Mesendoderm (in vitro differentiated cells): ENCODE data around the gene PDE9A.
A peak's percentile ranks its signal among the peaks of the same experiment; 100 is the strongest.

Source experiments
- DNase-seq: peaks from one replicate; pipeline ENCODE4 v3.0.0; 2013
- H2AK5ac ChIP-seq: 2 replicates; pipeline ENCODE4 v1.6.1; 2013; ENCODE audit warnings: low read length, inconsistent platforms
- H2BK120ac ChIP-seq: 2 replicates; pipeline ENCODE4 v1.6.1; 2013; ENCODE audit warnings: low read depth, mild to moderate bottlenecking, low read length, moderate library complexity, mixed read lengths
- H2BK15ac ChIP-seq: replicated peaks from 2 replicates; pipeline ENCODE4 v1.6.1; 2013; ENCODE audit warnings: low read depth, mild to moderate bottlenecking, moderate library complexity
- H2BK5ac ChIP-seq: 2 replicates; pipeline ENCODE4 v1.6.1; 2013; ENCODE audit warnings: low read length, inconsistent platforms
- H3K18ac ChIP-seq: 2 replicates; pipeline ENCODE4 v1.6.1; 2013; ENCODE audit warnings: mild to moderate bottlenecking, low read length, mixed read lengths
- H3K23ac ChIP-seq: one replicate; pipeline ENCODE4 v1.6.1; 2013; ENCODE audit warnings: low read length
- H3K27ac ChIP-seq: 2 replicates; pipeline ENCODE4 v1.5.1; 2013; ENCODE audit warnings: low read depth, mild to moderate bottlenecking, inconsistent platforms, low read length, moderate library complexity
- H3K27me3 ChIP-seq: 2 replicates; pipeline ENCODE4 v1.6.1; 2013; ENCODE audit warnings: low read length, control low read depth, mild to moderate bottlenecking, inconsistent platforms; ENCODE audit not compliant: insufficient read depth, poor library complexity
- H3K36me3 ChIP-seq: 2 replicates; pipeline ENCODE4 v1.6.1; 2013; ENCODE audit warnings: low read length, inconsistent platforms; ENCODE audit not compliant: control insufficient read depth, insufficient read depth
- H3K4ac ChIP-seq: one replicate; pipeline ENCODE4 v1.6.1; 2013; ENCODE audit warnings: low read depth, mild to moderate bottlenecking, low read length, moderate library complexity
- H3K4me1 ChIP-seq: 2 replicates; pipeline ENCODE4 v1.6.1; 2013; ENCODE audit warnings: low read depth, low read length, inconsistent platforms; ENCODE audit not compliant: control insufficient read depth
- H3K4me2 ChIP-seq: 2 replicates; pipeline ENCODE4 v1.6.1; 2013; ENCODE audit warnings: low read length
- H3K4me3 ChIP-seq: 2 replicates; pipeline ENCODE4 v1.5.1; 2013; ENCODE audit warnings: mild to moderate bottlenecking, low read length
- H3K56ac ChIP-seq: one replicate; pipeline ENCODE4 v1.6.1; 2013; ENCODE audit warnings: low read length
- H3K79me1 ChIP-seq: 2 replicates; pipeline ENCODE4 v1.6.1; 2013; ENCODE audit warnings: low read length, inconsistent platforms
- H3K79me2 ChIP-seq: 2 replicates; pipeline ENCODE4 v1.6.1; 2013; ENCODE audit warnings: mild to moderate bottlenecking, low read length; ENCODE audit not compliant: control insufficient read depth, insufficient read depth
- H3K9ac ChIP-seq: 2 replicates; pipeline ENCODE4 v1.6.1; 2013; ENCODE audit warnings: low read length, inconsistent platforms
- H4K5ac ChIP-seq: one replicate; pipeline ENCODE4 v1.6.1; 2013; ENCODE audit warnings: low read length
- H4K8ac ChIP-seq: one replicate; pipeline ENCODE4 v1.6.1; 2013; ENCODE audit warnings: low read depth, mild to moderate bottlenecking, control low read depth, low read length, moderate library complexity
- WGBS: extraction: QIAGEN DNeasy Blood & Tissue Kit; methylation state at CpG from one replicate; pipeline ENCODE4 v1.1.7; 2013; ENCODE audit warnings: low lambda C conversion rate, missing lambda C conversion rate; ENCODE audit not compliant: insufficient coverage; ENCODE audit errors: extremely low coverage; 5-methylcytosine and 5-hydroxymethylcytosine counted together

PDE9A gene

DNA sequence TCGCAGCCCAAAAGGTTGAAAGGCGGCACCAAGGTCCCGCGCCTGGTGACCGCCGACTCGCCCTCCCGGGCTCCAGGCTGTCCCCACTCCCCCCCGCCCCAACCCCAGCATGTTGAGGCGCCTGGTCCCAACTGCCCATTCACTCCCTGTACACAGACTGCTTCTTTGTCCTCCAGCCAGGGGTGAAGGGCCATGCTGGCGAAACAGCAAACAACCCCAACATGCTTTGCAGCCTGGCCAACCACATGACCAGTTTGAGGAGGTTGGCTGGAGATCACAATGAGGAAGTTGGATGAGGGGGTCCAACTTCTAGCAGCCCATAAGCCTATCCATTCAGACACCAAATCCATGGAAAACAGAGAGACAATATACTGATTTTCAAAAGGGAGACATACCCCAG, 13.5 kb downstream of the PDE9A start:
- no peak overlapping the region for H3K18ac ChIP-seq

DNA sequence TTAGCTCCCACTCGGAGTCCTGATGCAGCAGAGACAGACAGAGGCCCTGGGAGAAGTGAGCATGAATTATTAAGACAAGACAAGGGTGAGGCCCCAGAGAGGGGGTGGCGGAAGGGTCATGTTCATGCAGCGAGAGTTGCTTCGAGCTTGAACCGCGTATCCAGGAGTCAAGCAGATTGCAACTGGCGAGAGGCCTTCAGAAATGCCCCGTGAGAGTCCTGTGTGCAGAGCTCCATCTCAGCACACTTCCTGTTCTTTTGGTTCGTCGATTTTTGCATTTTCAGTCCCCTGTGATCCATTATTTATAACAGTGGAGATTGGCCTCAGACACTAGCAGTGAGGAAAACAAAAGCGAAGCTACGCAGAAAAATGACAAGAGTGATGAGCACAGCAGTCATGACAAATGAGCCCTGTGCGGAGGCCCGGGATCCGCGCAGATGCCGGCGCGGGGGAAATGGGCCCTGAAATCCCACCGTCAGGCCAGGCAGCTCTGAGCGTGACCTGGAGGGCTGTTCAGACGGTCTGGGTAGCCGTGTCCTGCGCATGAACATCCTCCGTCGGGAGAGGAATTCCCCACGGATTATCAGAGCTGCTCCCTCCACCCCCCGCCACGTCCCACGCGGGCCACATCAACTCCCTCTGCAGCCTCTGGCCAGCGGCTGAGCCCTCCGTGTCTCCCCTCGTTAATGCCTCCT, 15.0 kb downstream of the PDE9A start:
- Histone ChIP-seq H3K9ac (no peak overlapping the region), H3K56ac (no peak overlapping the region), H4K8ac (no peak overlapping the region), H4K5ac (no peak overlapping the region), H2BK15ac (no peak overlapping the region), H3K4ac (no peak overlapping the region), H3K4me1 (peaks cover 9% of the 10 kb centered on the region), H2AK5ac (no peak overlapping the region), H2BK5ac (no peak overlapping the region), H3K18ac (no peak overlapping the region), H3K36me3 (peaks cover 4% of the 10 kb centered on the region), H3K79me1 (peaks cover 32% of the 10 kb centered on the region), H3K79me2 (peaks cover 12% of the 10 kb centered on the region), H3K23ac (no peak overlapping the region), H3K27me3 (no peaks in the 10 kb centered on the region), H3K4me3 (no peak overlapping the region), H2BK120ac (no peak overlapping the region), H3K27ac (no peak overlapping the region), H3K4me2 (no peak overlapping the region)
- WGBS, result no CpG with 5 or more reads among the region's 34 CpGs
- no peak for DNase-seq

More for the DNA sequence above, 13.5 kb downstream of the PDE9A start:
- H3K4ac ChIP-seq, result no peak overlapping the region
- no peak overlapping the region for H3K23ac ChIP-seq
- no peak overlapping the region for H2BK5ac ChIP-seq
- H2BK120ac ChIP-seq, result no peak overlapping the region
- no peak overlapping the region for H4K5ac ChIP-seq
- H3K4me3 ChIP-seq, result no peak overlapping the region
- H4K8ac ChIP-seq, result no peak overlapping the region
- peaks cover 22% of the 10 kb centered on the region for H3K79me2 ChIP-seq
- no peak overlapping the region for H3K4me2 ChIP-seq
- H3K56ac ChIP-seq, result no peak overlapping the region
- H2AK5ac ChIP-seq, result no peak overlapping the region
- peaks cover 33% of the 10 kb centered on the region for H3K79me1 ChIP-seq
- H3K36me3 ChIP-seq, result peaks cover 11% of the 10 kb centered on the region
- H3K27me3 ChIP-seq, result no peaks in the 10 kb centered on the region
- H3K27ac ChIP-seq, result no peak overlapping the region
- WGBS, result no CpG with 5 or more reads among the region's 11 CpGs
- H2BK15ac ChIP-seq, result no peak overlapping the region
- no peak overlapping the region for H3K9ac ChIP-seq
- H3K4me1 ChIP-seq, result no peaks in the 10 kb centered on the region
- DNase-seq, result no peak

DNA sequence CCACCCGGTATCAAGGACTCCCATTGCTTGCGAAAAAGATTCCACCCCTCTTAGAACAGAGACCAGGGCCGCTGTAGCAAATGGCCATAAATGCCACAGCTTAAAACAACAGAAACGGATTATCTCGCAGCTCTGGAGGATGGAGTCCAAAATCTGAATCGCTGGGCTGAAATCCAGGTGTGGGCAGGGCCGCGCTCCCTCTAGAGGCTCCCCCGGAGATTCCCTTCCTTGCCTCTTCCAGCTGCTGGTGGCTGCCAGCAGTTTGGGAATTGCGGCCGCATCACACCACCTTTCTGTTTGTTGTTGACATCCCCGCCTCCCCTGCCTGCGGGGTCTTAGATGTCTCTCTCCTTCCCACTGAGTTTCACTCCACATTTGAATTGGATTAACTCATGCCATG, 15.6 kb downstream of the PDE9A start:
- Histone ChIP-seq H3K4me3 (no peak overlapping the region), H3K56ac (no peak overlapping the region), H3K4ac (no peak overlapping the region), H4K8ac (no peak overlapping the region), H2AK5ac (no peak overlapping the region), H3K18ac (no peak overlapping the region), H4K5ac (no peak overlapping the region), H3K27me3 (no peaks in the 10 kb centered on the region), H3K79me1 (peaks cover 33% of the 10 kb centered on the region), H3K4me2 (no peak overlapping the region), H2BK15ac (no peak overlapping the region), H2BK5ac (no peak overlapping the region), H3K36me3 (peaks cover 4% of the 10 kb centered on the region), H3K23ac (no peak overlapping the region), H3K4me1 (peaks cover 12% of the 10 kb centered on the region), H3K9ac (no peak overlapping the region), H3K27ac (no peak overlapping the region), H3K79me2 (peaks cover 12% of the 10 kb centered on the region), H2BK120ac (no peak overlapping the region)
- DNase-seq, result peak; percentile 85
- whole genome bisulfite sequencing, result no CpG with 5 or more reads among the region's 13 CpGs

DNA sequence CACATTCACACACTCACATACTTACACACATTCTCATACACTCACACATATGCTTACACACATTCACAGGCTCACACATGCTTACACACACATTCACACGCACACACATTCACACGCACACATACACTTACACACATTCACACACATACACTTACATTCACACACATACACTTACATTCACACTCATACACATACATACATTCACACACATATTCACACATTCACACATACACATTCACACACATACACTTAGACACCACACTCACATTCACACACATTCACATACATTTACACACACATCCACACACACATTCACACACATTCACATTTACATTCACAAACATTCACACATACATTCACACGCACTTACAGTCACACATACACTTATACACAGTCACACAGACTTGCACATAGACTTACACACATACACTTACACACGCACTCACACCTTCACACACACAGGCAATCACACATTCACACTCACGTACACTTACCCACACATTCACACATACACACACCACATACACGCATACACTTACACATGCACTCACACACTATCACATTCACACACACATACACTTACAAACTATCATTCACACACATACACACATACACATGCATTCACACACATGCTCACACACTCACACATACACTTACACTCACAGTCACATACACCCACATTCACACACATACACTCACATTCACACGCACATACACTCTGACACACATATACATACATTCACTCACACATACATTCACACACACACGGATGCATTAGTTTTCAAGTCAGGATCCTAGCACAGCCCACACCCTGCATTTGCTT, 16.8 kb downstream of the PDE9A start:
- Histone ChIP-seq H3K27me3 (no peaks in the 10 kb centered on the region), H2AK5ac (no peak overlapping the region), H3K27ac (no peak overlapping the region), H3K4me1 (peaks cover 17% of the 10 kb centered on the region), H2BK5ac (no peak overlapping the region), H3K79me1 (peaks cover 36% of the 10 kb centered on the region), H4K8ac (no peak overlapping the region), H3K9ac (no peak overlapping the region), H2BK15ac (no peak overlapping the region), H3K4me2 (no peak overlapping the region), H3K18ac (no peak overlapping the region), H4K5ac (no peak overlapping the region), H3K79me2 (peaks cover 14% of the 10 kb centered on the region), H3K23ac (no peak overlapping the region), H3K36me3 (peaks cover 4% of the 10 kb centered on the region), H3K4ac (no peak overlapping the region), H3K56ac (no peak overlapping the region), H3K4me3 (no peak overlapping the region), H2BK120ac (no peak overlapping the region)
- WGBS, result 100% methylated on average over 5 of the region's 8 CpGs
- DNase-seq, result no peak

- H3K79me2 ChIP-seq, result peaks cover 20% of the 10 kb centered on the region
- H3K27me3 ChIP-seq, result no peaks in the 10 kb centered on the region
- H3K4me1 ChIP-seq, result peaks cover 17% of the 10 kb centered on the region
- H3K4me2 ChIP-seq, result no peak overlapping the region
- no peak overlapping the region for H3K23ac ChIP-seq
- no CpG with 5 or more reads among the region's 9 CpGs for WGBS
- no peak overlapping the region for H2BK15ac ChIP-seq
- no peak overlapping the region for H3K56ac ChIP-seq
- no peak overlapping the region for H3K9ac ChIP-seq
- H3K4me3 ChIP-seq, result no peak overlapping the region
- H4K8ac ChIP-seq, result no peak overlapping the region
- no peak overlapping the region for H3K18ac ChIP-seq
- DNase-seq, result no peak
- no peak overlapping the region for H2AK5ac ChIP-seq
- H2BK120ac ChIP-seq, result no peak overlapping the region
- peaks cover 38% of the 10 kb centered on the region for H3K79me1 ChIP-seq
- no peak overlapping the region for H4K5ac ChIP-seq
- H3K4ac ChIP-seq, result no peak overlapping the region
- H3K36me3 ChIP-seq, result peaks cover 4% of the 10 kb centered on the region
- H2BK5ac ChIP-seq, result no peak overlapping the region
- no peak overlapping the region for H3K27ac ChIP-seq
These were observed 17.5 kb downstream of the PDE9A start for GRCh38 chr21:42670884-42671283.
